MM.1S (cell line): ENCODE results near the gene WDR41.

Experiments used
- EZH2 ChIP-seq: fragments of 300-600 bp; sonication (generic); optimal IDR thresholded peaks from 2 replicates; pipeline ENCODE3; 2017; ENCODE audit warnings: low read depth, mild to moderate bottlenecking, antibody characterized with exemption, low read length, mixed read lengths
- TF ChIP-seq, protein P1 (sequence below): fragments of 300-600 bp; sonication (generic); IDR thresholded peaks from 2 replicates; pipeline ENCODE4 v1.5.1; 2016; ENCODE audit warnings: antibody characterized with exemption, low read length, mixed read lengths

GRCh38 chr5:77430726-77431125, 61.4 kb downstream of the WDR41 start:
- TF ChIP-seq EZH2 = no peak
- TF ChIP-seq, protein P1, sequence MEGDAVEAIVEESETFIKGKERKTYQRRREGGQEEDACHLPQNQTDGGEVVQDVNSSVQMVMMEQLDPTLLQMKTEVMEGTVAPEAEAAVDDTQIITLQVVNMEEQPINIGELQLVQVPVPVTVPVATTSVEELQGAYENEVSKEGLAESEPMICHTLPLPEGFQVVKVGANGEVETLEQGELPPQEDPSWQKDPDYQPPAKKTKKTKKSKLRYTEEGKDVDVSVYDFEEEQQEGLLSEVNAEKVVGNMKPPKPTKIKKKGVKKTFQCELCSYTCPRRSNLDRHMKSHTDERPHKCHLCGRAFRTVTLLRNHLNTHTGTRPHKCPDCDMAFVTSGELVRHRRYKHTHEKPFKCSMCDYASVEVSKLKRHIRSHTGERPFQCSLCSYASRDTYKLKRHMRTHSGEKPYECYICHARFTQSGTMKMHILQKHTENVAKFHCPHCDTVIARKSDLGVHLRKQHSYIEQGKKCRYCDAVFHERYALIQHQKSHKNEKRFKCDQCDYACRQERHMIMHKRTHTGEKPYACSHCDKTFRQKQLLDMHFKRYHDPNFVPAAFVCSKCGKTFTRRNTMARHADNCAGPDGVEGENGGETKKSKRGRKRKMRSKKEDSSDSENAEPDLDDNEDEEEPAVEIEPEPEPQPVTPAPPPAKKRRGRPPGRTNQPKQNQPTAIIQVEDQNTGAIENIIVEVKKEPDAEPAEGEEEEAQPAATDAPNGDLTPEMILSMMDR = no peak
